ENCODE data around the gene CALCOCO1. TPM values are rescaled to one million over a fixed set of nuclear protein-coding genes. Genes with fewer than 3 reads are reported as not detected.
A peak's percentile ranks its signal among the peaks of the same experiment; 100 is the strongest.

Gene CALCOCO1
- total RNA-seq, 2 donors from 2014 or later: 39.0 to 79.8 TPM

DNA sequence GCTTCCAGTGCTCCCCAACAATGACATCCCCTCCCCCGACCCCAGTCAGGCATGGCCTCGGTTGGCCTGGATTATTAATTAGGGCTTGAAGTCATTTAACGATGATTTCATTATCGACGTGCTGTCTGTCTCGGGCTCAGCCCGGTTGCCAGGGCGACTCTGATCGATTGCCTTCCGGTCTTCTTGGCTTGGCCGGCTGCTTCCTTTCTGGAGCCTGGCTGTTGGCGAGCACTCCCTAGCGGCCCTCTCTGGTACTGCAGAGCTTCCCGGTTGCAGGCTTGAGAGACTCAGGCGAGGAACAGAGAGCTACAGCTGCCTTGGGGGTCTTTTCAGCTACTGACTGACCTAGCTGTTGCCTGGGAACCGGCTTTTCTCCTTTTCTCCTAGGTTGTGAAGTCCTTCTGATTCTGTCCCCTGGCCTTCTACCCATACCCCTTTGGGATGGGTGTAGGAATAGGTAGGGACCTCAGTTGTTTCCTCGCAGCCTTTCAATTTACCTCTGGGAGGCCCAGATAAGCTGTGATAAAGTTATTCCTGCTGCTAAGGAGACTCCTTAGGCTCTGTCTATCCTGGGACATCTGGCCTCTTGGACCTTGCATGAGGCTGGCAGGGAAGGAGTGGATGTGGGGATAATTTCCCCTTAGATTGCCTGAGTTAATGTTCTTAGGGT lies 30.0 kb upstream of the CALCOCO1 start:
- H3K4me1 Mint-ChIP-seq (ENCODE audit: low read depth in 2 of 2): peaks cover 16 to 21% of the 10 kb centered on the region in 2 donors
- DNase-seq (ENCODE audit: low spot score): peak; percentile 88
- no peaks in the 10 kb centered on the region for H3K36me3 Mint-ChIP-seq
- H3K4me3 Mint-ChIP-seq: peak overlapping the region; percentile 59
- H3K27ac Mint-ChIP-seq: peak overlapping the region; percentile 54 to 80
- H3K9me3 Mint-ChIP-seq: no peaks in the 10 kb centered on the region
- peaks cover 27 to 41% of the 10 kb centered on the region in 2 donors for H3K27me3 Mint-ChIP-seq
- peak; percentile 87 to 91 for ATAC-seq

DNA sequence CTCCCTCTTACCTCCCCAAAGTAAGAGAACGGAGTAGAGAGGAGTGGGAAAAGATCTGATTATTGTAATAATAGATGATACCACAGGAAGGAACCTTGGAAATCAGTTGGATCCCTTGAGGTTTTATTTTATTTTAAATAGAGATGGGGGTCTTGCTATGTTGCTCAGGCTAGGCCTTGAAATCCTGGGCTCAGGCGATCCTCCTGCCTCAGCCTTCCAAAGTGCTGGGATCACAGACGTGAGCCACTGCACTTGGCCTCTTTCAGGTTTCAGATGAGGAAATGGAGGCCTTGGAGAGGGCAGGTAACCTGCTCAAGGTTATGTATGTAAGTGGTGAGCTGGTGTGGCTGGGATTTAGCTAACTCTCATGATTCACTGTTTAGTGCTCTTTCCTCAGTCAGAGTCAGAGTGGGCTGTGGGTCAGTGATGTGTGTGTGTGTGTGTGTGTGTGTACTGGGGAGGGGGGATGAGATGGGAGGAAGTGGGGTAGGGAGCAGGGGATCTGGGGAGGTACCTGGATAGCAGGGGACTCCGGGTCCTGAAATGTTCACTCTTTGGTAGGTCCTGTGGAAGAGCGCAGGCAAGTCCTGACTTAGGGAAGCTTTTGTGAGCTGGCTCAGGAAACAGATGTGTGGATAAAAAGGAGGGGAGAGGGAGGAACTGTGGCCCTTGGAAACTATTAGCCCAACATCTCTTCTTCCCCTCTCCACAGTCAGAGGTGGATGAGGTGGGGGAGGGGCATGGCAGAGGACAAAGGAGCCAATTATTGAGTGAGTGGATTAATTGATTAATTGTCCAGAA lies 29.2 kb upstream of the CALCOCO1 start:
- Mint-ChIP-seq H3K27me3 (peaks cover 24 to 33% of the 10 kb centered on the region in 2 donors), H3K4me3 (peak overlapping the region; percentile 59), H3K9me3 (no peaks in the 10 kb centered on the region), H3K27ac (peak overlapping the region; percentile 54 to 80), H3K36me3 (no peaks in the 10 kb centered on the region), H3K4me1 (ENCODE audit: low read depth in 2 of 2) (peaks cover 16 to 21% of the 10 kb centered on the region in 2 donors)
- ATAC-seq (peak in 1 of 2 donors; percentile 29), DNase-seq (ENCODE audit: low spot score) (no peak)

DNA sequence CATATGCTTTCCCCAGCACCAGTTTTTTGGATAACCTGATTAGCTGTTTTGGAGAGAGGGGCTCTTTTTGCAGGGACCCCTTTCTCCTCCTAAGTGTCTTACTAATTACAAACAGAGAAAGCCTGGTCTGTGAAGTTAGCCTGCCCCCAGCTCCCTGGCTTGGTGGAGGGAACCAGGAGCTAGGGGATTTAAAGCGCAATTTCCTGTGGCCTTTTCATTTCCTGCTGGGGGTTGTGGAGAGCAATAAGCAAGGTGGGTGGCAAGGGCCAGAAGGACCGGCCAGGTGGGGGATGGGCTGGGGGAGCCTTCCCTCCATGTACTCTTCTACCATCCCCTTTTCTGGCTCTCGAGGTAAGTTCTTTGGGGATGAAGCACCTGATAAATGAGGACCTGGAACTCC lies 28.6 kb upstream of the CALCOCO1 start:
- Mint-ChIP-seq H3K4me3 (peak overlapping the region; percentile 59), H3K27ac (peak overlapping the region; percentile 54 to 80), H3K9me3 (no peaks in the 10 kb centered on the region), H3K4me1 (ENCODE audit: low read depth in 2 of 2) (peaks cover 16 to 21% of the 10 kb centered on the region in 2 donors), H3K27me3 (peaks cover 20 to 27% of the 10 kb centered on the region in 2 donors), H3K36me3 (no peaks in the 10 kb centered on the region)
- DNase-seq (ENCODE audit: low spot score): no peak
- no peak for ATAC-seq

DNA sequence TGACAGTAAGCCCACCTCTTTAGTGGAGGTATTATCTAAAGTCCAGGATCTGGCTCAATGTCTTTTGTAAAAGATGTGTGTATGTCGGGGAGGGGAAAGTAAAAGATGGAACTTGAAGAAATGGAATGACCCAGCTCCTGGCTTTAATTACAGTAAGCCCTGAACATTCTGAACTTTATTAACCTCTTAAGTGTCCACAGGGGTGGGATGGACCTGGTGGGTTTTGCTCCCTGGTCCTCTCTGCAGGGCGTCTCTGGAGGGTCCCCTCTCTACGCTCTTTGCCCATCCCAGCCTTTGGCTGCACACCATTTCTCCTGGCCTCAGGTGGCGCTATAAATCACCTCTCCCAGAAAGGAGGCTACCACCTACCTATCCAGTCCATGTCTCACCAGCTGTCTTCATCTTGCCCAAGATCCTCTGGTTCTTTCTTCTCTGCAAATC lies 28.2 kb upstream of the CALCOCO1 start:
- H3K9me3 Mint-ChIP-seq: no peaks in the 10 kb centered on the region
- peaks cover 16 to 21% of the 10 kb centered on the region in 2 donors for H3K4me1 Mint-ChIP-seq (ENCODE audit: low read depth in 2 of 2)
- DNase-seq (ENCODE audit: low spot score) (no peak), ATAC-seq (no peak)
- peak overlapping the region; percentile 59 for H3K4me3 Mint-ChIP-seq
- H3K27ac Mint-ChIP-seq: peak overlapping the region; percentile 54 to 80
- H3K36me3 Mint-ChIP-seq: no peaks in the 10 kb centered on the region
- peaks cover 22 to 26% of the 10 kb centered on the region in 2 donors for H3K27me3 Mint-ChIP-seq

DNA sequence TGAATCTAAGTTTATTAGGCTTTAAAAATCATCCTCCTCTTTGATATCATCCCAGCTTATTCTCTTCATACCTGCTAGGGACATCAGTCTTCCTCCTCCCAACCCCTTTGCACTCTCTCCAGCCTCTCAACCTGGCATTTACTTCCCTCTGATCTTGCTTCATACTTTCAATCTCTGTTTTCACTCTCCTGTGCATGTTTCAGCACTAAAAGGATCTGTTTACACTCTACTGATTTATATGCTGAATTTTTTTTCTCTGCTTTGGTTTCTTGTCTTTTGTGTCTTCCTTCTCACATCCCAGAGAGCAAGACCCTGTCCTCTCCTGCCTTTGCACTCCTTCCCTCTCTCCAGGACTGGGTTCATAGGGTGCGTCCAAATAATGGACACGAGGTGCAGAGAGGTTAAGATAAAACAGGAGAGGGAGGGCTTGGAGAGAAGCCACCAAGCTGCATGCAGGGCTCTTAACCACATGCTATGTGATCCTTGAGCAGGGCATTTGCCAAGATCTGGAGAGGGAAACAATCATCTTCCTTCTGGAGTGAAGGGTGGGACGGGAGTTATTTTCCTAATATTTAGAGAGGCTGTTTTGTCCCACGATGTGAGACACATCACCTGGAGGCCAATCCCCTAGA lies 27.5 kb upstream of the CALCOCO1 start:
- Mint-ChIP-seq H3K9me3 (no peaks in the 10 kb centered on the region), H3K36me3 (no peaks in the 10 kb centered on the region)

DNA sequence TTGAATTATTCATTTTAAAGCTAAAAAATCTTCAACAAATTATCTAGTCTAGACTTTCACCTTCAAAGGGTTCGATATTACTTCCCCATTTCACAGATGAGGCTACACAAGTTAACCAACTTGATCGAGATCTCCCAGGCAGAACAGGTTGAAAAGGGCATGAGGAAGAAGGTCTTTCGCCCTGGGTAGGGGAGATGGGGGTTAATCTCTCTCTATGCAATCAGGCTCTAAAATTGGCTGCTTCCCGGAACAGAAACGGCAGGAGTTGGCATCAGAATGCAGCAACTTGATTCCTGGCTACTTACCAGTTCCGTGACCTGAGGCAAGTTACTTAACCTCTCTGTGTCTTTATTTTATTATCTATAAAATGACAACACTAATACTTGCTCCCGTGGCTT lies 26.9 kb upstream of the CALCOCO1 start:
- ATAC-seq (no peak), DNase-seq (ENCODE audit: low spot score) (no peak)
- H3K4me3 Mint-ChIP-seq: no peak overlapping the region
- no peaks in the 10 kb centered on the region for H3K36me3 Mint-ChIP-seq
- H3K9me3 Mint-ChIP-seq: no peaks in the 10 kb centered on the region
- H3K4me1 Mint-ChIP-seq (ENCODE audit: low read depth in 2 of 2): peaks cover 16 to 21% of the 10 kb centered on the region in 2 donors
- H3K27me3 Mint-ChIP-seq: peaks cover 14 to 15% of the 10 kb centered on the region in 2 donors
- H3K27ac Mint-ChIP-seq: no peak overlapping the region

More for the DNA sequence above, 27.5 kb upstream of the CALCOCO1 start:
- DNase-seq (ENCODE audit: low spot score) (no peak), ATAC-seq (no peak)
- Mint-ChIP-seq H3K4me1 (ENCODE audit: low read depth in 2 of 2) (peaks cover 16 to 21% of the 10 kb centered on the region in 2 donors), H3K27ac (no peak overlapping the region), H3K27me3 (peaks cover 18 to 20% of the 10 kb centered on the region in 2 donors), H3K4me3 (no peak overlapping the region)

DNA sequence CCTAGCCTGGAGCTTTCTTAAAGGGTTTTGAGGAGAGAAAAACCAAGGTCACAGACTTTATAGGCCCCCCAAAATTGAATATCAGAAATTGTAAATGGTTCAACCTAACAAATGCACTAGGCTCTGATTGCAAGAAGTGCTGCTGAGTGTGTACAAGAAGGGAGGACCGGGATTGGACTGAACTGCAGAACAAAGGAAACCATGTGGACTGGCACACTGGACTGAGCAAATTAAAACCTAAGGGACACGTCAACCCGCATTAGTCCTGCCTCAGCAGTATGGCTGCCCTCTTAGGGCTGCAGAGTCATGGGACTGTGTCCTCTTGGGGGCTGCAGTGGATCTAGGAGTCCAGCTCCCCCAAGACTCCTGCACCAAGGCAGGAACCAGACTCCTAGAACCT lies 25.4 kb upstream of the CALCOCO1 start:
- ATAC-seq: no peak
- Mint-ChIP-seq H3K27me3 (peaks cover 0 to 5% of the 10 kb centered on the region in 2 donors), H3K4me1 (ENCODE audit: low read depth in 2 of 2) (peaks cover 16 to 19% of the 10 kb centered on the region in 2 donors), H3K4me3 (no peak overlapping the region), H3K9me3 (no peaks in the 10 kb centered on the region), H3K27ac (no peak overlapping the region), H3K36me3 (no peaks in the 10 kb centered on the region)
- no peak for DNase-seq (ENCODE audit: low spot score)

DNA sequence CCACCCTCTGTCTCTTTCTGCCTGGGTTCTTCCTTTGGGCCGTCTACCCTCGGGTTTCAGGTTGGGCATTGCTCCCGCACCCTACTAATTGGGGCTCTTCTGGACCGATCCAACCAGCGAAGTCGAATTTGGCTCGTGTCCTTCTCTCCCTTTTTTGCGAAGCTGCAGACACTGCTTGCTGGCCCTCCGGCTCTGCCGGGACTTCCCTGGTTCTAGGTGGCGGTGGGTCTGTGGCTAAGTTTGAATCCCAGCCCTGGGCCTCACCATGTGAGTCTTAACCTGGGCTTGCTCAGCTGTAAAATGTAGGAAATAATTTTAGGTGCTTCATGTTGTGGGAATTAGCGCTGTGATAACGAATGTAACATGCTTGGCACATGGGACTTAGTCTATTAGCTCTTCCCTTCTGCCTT lies 24.9 kb upstream of the CALCOCO1 start:
- H3K4me1 Mint-ChIP-seq (ENCODE audit: low read depth in 2 of 2): peaks cover 16 to 22% of the 10 kb centered on the region in 2 donors
- H3K9me3 Mint-ChIP-seq: no peaks in the 10 kb centered on the region
- ATAC-seq (no peak), DNase-seq (ENCODE audit: low spot score) (no peak)
- no peaks in the 10 kb centered on the region for H3K36me3 Mint-ChIP-seq
- H3K27me3 Mint-ChIP-seq: peaks cover 0 to 8% of the 10 kb centered on the region in 2 donors
- H3K4me3 Mint-ChIP-seq: no peak overlapping the region
- no peak overlapping the region for H3K27ac Mint-ChIP-seq

DNA sequence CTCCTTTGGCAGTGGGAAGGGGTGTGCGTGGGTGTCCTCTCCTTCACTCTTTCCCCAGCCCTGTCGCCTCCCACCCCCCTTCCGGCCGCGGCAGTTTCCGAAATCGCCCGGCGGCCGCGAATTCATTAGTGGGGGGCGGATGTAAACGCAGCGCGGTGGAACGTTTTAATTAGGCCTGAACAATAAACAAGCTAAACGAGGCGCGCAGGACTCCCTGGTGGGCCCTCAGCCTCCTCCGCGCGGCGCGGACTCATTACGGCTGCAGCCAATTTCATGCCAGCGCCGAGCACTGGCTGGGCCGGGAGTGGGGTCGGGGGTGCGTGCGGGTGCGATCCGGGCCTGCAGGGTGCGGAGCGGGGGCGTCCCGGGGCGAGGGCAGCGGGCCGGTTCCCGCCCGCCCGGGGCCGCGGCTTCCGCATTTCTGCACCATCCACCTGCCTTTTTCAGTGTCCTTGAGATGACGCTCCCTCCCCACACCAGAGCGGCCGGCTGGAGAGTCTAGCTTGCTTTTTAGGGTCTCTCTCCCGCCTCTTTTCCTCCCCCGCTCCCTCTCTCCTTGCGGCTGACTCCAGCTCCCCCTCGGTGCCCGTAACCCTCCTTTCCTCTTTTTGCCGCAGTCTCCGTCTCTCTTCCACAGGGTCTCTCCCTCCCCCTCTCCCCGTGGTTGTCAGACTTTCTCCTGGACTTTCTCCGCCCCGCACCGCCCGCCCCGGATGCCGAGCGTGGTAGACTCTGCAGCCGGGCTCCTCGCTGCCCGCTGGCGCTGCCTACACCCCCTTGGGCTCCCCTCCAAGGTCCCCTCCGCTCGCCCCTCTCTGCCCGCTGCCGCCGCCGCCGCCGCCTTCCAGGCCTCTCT lies 24.3 kb upstream of the CALCOCO1 start, which contains the start of gene CISTR:
Gene CISTR, minus strand, starts transcription at position 644 of the 856 bp plus-strand sequence.
- DNase-seq (ENCODE audit: low spot score) (no peak), ATAC-seq (peak; percentile 67 to 69)
- Mint-ChIP-seq H3K4me1 (ENCODE audit: low read depth in 2 of 2) (peaks cover 17 to 20% of the 10 kb centered on the region in 2 donors), H3K27me3 (peaks cover 5 to 12% of the 10 kb centered on the region in 2 donors), H3K9me3 (no peaks in the 10 kb centered on the region), H3K4me3 (no peak within 1 kb of the TSS), H3K27ac (no peak within 1 kb of the TSS), H3K36me3 (no peaks in the 10 kb centered on the region)

DNA sequence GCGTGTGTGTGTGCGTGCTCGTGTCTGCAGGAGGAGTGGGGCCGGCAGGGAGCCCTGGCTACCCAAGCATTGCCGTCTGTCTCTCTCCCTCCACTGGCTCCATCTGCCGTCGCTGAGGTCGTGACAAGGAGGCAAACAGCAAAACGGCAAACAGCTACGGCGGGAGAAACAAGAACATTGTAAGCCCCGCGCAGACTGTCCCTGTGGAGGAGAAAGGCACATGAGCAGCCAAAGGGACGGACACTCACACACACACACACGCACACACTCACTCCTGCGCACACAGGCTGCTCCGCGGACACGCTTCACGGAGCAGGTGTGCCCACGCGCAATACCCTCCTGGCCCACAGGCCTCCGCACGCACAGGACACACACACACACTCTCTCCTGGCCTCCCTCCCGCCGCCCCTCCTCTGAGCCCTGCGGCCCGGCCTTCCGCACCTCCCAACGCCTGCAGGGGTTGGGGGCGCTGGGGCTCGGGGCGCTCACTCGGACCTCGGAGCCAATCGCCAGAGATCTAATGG lies 23.6 kb upstream of the CALCOCO1 start:
- Mint-ChIP-seq H3K36me3 (no peaks in the 10 kb centered on the region), H3K27me3 (peaks cover 9 to 17% of the 10 kb centered on the region in 2 donors)

DNA sequence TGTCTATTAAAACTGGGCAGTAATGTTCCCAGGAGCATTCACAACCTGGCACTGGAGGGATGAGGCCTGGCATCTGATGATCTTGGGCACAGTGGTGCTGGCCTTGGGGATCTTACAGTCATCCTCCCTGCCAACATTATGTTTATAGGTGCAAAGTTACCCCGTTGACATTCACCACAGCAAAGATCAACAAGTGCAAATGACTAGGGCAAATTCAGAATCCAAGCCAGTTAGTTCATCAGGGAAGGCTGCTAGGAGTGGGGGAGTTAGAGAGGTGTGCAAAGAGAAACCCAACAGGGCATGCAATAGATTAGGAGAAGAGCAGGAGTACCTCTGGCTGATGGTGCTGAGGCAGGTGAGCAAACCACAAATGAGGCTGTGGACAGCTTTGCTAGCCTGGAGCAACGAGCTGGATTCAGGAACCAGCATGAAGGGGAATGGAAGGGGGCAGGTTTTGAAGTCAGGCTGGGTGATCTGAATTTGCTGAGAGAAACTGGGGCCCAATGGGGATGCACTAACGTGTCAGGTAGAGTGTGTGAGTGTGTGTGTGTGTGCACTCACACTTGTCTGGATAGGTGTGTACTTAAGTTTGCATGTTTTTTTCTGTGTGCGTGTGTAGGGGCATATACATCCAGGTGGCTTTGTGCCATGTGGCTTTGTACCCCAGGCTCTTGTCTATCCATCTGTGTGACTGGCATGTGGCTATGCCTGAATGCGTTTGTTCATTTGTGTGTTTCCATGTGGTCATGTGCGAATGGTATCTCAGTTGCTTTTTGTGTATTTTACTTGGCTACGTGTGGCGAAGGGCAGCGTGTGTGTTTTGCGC lies 22.9 kb upstream of the CALCOCO1 start:
- peaks cover 16 to 22% of the 10 kb centered on the region in 2 donors for H3K27me3 Mint-ChIP-seq
- H3K4me3 Mint-ChIP-seq: no peak overlapping the region
- H3K4me1 Mint-ChIP-seq (ENCODE audit: low read depth in 2 of 2): peaks cover 12 to 15% of the 10 kb centered on the region in 2 donors
- no peak overlapping the region for H3K27ac Mint-ChIP-seq
- no peak for DNase-seq (ENCODE audit: low spot score)
- H3K9me3 Mint-ChIP-seq: no peaks in the 10 kb centered on the region
- no peaks in the 10 kb centered on the region for H3K36me3 Mint-ChIP-seq
- ATAC-seq: no peak

More for the DNA sequence above, 23.6 kb upstream of the CALCOCO1 start:
- Mint-ChIP-seq H3K4me3 (no peak overlapping the region), H3K27ac (no peak overlapping the region), H3K4me1 (ENCODE audit: low read depth in 2 of 2) (peaks cover 16 to 17% of the 10 kb centered on the region in 2 donors), H3K9me3 (no peaks in the 10 kb centered on the region)
- DNase-seq (ENCODE audit: low spot score) (no peak), ATAC-seq (peak; percentile 17 to 48)
